Measurements from ENCODE around the gene DHCR7.

GRCh38 chr11:71423181-71423790, 24.9 kb downstream of the DHCR7 start:
- TF ChIP-seq YY1 (IDR thresholded peaks at IDR 0.05; ENCODE audit: insufficient read depth, insufficient read length) = no peak
- no peak for TF ChIP-seq SUZ12 (IDR thresholded peaks at IDR 0.05; ENCODE audit: extremely low read depth, insufficient read depth, insufficient read length)
